Cardiac atrium fibroblast (primary cell): ENCODE measurements around the gene EHD1. TPM values are rescaled to one million over a fixed set of nuclear protein-coding genes. Genes with fewer than 3 reads are reported as not detected.

Experiments
- total RNA-seq: library from RNA; depleted of rRNA; stranded (reverse); fragments of >200 nt; gene quantifications from 2 replicates; pipeline ENCODE4 v1.2.3, GENCODE V29; 2015

EHD1 gene
- 63.7 and 84.1 TPM in 2 replicates for total RNA-seq

DNA sequence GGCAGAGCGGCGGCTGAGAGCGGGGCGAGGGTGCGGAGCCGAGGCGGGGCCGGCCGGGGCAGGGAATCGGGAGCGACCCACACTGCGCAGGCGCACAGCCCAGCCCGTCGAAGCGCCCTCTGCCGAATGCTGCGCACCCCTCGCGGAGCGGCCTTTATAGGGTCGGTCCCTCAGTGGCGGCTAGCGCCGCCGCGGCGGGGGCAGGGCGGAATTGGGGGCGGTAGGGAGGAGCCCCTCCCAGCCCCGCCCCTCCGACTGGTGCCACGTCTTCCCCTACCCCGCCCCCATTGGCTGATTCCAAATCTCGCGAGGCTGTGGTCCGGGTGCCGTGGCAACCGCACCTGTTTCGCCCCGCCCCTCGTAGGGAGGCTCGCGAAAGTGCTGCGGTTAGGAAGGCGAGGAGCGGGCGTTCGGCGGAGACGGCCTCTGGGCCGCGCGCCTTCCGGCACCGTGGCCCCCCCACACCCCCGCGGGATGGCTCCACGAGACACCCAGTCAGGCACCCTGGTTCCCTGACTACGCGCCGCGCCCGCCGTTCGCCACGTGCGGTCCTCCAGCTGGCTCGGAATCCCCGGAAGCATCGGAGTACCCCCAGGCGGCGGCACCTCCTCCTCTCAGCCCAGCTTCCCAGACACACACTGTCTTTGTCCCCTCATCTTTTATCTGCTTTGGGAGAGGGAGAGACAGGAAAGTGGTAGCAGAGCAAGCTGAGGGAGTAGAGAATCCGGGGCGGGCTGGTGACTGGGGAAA lies at the start of gene EHD1:
EHD1 (minus strand) TSS at position 128 of the 750 bp plus-strand sequence. CDS start 157 bp downstream, outside the sequence.

DNA sequence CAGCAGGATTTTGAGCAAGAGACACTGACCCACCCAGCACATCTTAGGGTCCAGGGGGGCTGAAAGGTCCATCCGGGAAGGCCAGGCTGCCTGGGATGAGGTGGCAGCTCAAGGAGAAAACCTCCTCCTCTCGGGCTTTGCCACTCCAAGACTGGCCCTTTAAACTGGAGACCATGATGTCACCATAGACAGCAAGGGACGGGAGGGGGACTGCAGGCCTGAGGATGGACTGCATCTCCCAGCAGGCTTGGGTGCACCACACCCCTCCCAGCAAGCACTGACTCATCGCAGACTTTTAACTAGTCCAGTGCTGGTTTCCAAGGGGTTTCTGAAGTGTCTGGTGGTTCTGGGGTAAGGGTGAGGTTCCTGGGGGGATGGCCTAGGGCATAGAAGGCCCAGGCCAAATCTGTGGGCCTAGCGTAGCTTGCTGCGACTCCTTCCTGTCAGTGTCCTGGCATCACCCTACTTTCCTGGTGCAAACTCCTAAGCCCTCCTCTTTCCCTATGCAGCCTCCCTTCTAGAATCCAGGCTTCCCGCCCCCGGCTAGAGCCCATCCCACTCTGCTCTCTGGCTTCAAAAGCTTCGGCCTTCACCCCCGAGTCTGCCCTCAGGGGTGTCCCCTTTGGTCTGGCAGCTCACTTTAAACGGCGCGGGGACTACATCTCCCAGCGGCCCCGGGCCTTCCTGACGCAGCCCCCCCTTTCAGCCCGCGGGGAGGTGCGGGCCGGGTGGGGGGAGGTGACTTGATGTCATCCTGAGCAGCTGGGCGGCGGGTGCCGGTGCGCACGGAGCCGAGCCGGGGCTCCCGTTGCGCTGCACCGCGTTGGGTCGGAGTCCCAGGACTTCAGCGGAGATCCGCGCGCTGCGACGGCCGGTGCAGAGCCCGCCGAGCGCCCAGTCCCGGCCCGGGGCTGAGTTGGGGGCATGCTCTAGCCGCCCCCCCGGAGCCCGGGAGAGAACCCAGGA lies 45.8 kb upstream of the EHD1 start, which contains the start of gene PPP2R5B:
PPP2R5B (plus strand) TSS at position 746 of the 966 bp plus-strand sequence. CDS start 1,046 bp downstream, outside the sequence.

DNA sequence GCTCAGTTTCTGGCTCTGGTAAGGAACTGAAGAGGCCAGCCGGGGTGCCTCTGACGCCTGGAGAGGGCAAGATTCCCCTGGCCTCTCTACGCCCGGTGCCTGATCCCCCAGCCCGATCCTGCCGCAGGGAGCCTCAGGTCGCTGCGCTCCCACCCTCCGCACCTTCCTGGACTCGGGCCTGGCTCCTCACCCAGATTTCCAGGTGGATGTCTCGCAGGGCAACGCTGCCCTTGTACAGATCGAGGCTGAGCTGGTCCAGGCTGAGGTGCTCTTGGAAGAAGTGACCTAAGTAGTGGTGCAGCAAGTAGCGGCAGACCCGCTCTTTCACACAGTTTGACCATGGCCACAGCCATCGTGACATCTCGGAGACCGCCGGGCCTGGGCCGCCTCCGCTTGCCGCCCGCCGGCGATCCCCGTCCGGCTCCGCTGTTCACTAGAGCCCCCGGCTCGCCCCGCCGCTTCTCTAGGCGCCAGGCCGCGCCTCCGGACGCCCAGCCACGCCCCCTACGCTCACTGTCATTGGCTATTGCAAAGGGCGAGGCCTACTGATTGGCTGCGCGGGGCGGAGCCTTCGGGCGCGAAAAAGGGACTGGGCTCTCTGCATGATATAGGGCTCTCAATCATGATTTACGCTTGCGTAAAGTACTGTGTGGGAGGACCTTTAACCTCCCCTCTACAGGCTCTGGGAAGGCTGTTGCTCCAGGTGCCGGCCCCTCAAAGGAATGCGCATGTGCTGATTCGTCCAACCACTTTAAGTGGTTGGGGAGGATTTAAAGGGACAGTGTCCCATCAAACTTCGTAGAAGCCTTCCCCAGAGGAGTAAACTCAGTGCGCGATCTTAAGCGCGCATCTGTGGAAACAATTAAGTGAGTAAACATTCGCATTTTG lies 38.6 kb upstream of the EHD1 start, which contains the start of gene ATG2A:
ATG2A (minus strand) TSS at position 435 of the 888 bp plus-strand sequence; CDS start at position 361, 74 bp downstream.

DNA sequence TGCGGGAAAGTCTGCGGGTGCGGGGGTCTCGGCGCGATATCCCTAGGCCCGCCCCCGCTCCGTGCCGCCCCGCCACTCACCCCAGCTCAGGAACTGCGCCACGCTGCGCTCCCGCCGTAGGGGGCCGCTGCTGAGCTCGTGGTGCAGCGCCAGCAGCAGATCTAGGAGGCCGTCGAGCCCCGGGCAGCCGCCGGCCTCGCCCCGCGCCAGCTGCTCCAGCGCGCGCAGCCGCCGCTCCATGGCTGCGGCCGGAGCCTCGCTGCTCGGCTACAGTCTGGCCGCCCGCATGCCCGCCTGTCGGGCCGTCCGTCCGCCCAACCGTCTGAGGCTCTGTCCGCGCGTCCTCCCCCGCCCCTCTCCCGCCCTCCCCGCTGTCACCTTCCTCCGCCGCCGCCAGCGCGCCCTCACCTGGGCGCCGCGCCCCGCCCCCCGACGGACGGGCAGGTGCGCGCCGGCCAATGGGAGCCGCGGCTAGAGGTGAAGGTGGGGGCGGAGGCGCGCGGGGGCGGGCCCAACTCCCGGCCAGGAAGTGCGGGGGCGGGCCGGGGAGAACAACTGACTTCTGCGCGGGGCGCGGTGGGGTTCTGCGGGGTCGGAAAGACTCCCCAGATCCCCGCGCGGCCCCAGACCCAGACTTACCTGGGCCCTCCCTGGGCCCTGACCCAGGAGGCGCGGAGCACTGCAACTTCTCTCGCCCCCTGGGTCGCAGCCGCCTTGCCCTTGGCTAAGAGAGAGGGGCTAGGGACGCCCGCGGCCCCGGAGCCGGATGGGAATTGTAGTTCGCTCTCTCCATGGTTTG lies 33.9 kb downstream of the EHD1 start, which contains the start of gene CDC42BPG:
CDC42BPG (minus strand) TSS at position 324 of the 799 bp plus-strand sequence; CDS start at position 240, 84 bp downstream.

DNA sequence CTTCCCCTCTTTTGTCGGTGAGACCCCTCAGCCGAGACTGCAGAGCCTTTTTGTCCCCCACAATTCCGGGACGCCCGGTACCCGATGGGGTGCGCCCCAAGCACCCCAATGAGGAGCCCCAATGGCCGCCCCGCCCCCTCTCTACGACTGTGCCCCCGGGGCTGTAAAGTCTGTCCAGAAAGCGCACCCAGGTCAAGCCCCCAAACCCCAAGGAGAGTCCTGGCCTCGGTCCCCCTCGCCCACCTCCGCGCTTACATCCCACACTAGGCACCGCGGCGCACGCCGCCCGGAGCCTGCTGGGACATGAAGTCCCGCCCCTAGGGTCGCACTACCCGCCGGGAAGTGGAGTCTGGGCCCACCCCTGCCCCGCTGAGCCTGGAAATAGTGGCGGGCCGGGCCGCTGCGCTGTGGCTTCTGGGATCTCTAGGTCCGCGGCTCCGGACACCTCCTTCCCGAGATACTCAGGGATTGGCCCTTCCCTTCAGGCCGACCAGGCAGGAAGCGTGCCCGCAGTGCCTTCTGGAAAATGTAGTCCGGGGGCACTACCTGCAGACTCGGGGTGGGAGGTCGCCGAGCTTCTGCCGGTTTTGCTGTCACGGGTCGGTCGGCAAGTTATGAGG lies 68.0 kb downstream of the EHD1 start, which contains the start of gene MEN1:
MEN1 (minus strand) TSS at position 281 of the 620 bp plus-strand sequence. CDS start 442 bp downstream, outside the sequence.

DNA sequence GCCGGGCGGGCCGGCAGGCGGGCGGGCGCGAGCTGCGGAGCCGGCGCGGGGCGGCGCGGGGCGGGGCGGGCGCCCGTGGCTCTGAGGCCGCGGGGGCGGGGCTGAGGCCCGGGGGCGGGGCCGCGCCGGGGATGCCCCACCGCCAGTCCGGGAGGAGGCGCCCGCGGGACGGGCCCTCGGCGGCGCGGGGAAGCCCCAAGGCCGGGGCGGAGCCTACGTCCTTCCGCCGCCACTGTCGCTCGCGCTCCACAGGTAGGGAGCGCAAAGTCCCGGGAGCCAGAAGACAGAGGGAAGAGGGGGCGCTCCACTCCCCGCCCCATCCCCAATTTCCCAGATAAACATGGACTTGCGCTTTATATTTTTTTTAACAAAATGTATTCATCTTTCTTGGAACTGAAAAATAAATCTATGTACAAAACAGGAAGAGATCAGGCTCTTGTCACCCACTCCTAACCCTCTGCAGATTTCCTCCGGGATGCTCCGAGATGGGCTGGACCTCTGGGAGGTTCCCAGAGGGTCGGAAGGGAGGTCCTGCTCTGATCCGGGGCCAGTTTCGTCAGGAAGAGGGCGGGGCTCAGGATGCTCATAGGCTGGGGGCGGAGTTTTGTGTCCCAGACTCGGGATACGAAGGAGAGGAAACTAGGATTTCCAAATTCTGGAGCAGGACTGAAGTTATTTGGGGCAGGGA lies 75.1 kb downstream of the EHD1 start, which contains the start of gene MAP4K2:
MAP4K2 (minus strand) TSS at position 57 of the 688 bp plus-strand sequence. CDS start 65 bp downstream, outside the sequence.

Other genes starting within 250 kb of the EHD1 start
- 0.18 and 2.9 TPM in 2 replicates for gene NRXN2, start 155.4 kb downstream of the EHD1 start, total RNA-seq
- gene RASGRP2, start 134.5 kb downstream of the EHD1 start, total RNA-seq = 3.4 and 5.6 TPM in 2 replicates
- gene PYGM, start 118.6 kb downstream of the EHD1 start, total RNA-seq = 5.8 and 9.7 TPM in 2 replicates
- gene SF1, start 100.1 kb downstream of the EHD1 start, total RNA-seq = 130 and 140 TPM in 2 replicates
- gene MAP4K2, start 75.4 kb downstream of the EHD1 start, total RNA-seq = 12.1 and 13.3 TPM in 2 replicates
- 16.0 and 19.5 TPM in 2 replicates for gene MEN1, start 68.1 kb downstream of the EHD1 start, total RNA-seq
- under 0.01 TPM in 1 of 2 replicates, not detected in the other for gene CDC42BPG, start 34.0 kb downstream of the EHD1 start, total RNA-seq
- 13.2 and 18.1 TPM in 2 replicates for gene ATG2A, start 38.6 kb upstream of the EHD1 start, total RNA-seq
- 24.9 and 27.9 TPM in 2 replicates for gene PPP2R5B, start 46.1 kb upstream of the EHD1 start, total RNA-seq
- 2.6 TPM in 1 of 2 replicates, not detected in the other for gene GPHA2, start 57.3 kb upstream of the EHD1 start, total RNA-seq
- gene MAJIN, start 93.5 kb upstream of the EHD1 start, total RNA-seq = not detected in 2 replicates
- gene BATF2, start 118.3 kb upstream of the EHD1 start, total RNA-seq = 0.16 TPM in 1 of 2 replicates, not detected in the other
- gene ARL2, start 135.5 kb upstream of the EHD1 start, total RNA-seq = 97.5 and 157 TPM in 2 replicates
- gene SNX15, start 148.8 kb upstream of the EHD1 start, total RNA-seq = 10.0 and 12.8 TPM in 2 replicates
- 10.4 and 10.5 TPM in 2 replicates for gene SAC3D1, start 162.6 kb upstream of the EHD1 start, total RNA-seq
- 19.1 and 24.6 TPM in 2 replicates for gene NAALADL1, start 179.9 kb upstream of the EHD1 start, total RNA-seq
- gene CDCA5, start 205.4 kb upstream of the EHD1 start, total RNA-seq = 5.8 and 15.9 TPM in 2 replicates
- gene ZFPL1, start 205.6 kb upstream of the EHD1 start, total RNA-seq = 52.3 and 67.3 TPM in 2 replicates
- gene VPS51, start 217.6 kb upstream of the EHD1 start, total RNA-seq = 231 and 236 TPM in 2 replicates
- gene TM7SF2, start 233.3 kb upstream of the EHD1 start, total RNA-seq = 10.2 and 29.6 TPM in 2 replicates
- 10.1 and 13.8 TPM in 2 replicates for gene ZNHIT2, start 239.1 kb upstream of the EHD1 start, total RNA-seq
- gene FAU, start 243.5 kb upstream of the EHD1 start, total RNA-seq = 367 and 443 TPM in 2 replicates
- gene MRPL49, start 243.7 kb upstream of the EHD1 start, total RNA-seq = 35.7 and 41.5 TPM in 2 replicates